ENCODE results near the gene THRB. TPM values are rescaled to one million over a fixed set of nuclear protein-coding genes. Genes with fewer than 3 reads are reported as not detected.
A peak's percentile ranks its signal among the peaks of the same experiment; 100 is the strongest.
"Not testable (repeated sequence)": the region's sequence is repeated elsewhere in the genome, so short reads cannot be mapped to it uniquely, and the experiment has no call there.

Gene THRB
- total RNA-seq, 1 donor from 2014 or later, result 8.4 TPM

GRCh38 chr3:24111711-24112110 is 382.9 kb downstream of the THRB start:
- no peak for DNase-seq (ENCODE audit: low spot score)

GRCh38 chr3:24110051-24110450 is 384.6 kb downstream of the THRB start:
- no peak for DNase-seq (ENCODE audit: low spot score)

GRCh38 chr3:24101676-24102168 is 392.9 kb downstream of the THRB start:
- DNase-seq (ENCODE audit: low spot score), result peak; percentile 13

- no peak for DNase-seq (ENCODE audit: low spot score)
Measured at GRCh38 chr3:24100696-24101402, 393.8 kb downstream of the THRB start.

GRCh38 chr3:24096695-24097290 is 397.9 kb downstream of the THRB start:
- DNase-seq (ENCODE audit: low spot score), result no peak

- no peak for DNase-seq (ENCODE audit: low spot score)
Measured at GRCh38 chr3:24096271-24096670, 398.4 kb downstream of the THRB start.

- DNase-seq (ENCODE audit: low spot score), result not testable (repeated sequence)
Measured at GRCh38 chr3:24094818-24095217, 399.8 kb downstream of the THRB start.

GRCh38 chr3:24088782-24089181 is 405.9 kb downstream of the THRB start:
- no peak for DNase-seq (ENCODE audit: low spot score)

- no peak for DNase-seq (ENCODE audit: low spot score)
Measured at GRCh38 chr3:24087469-24087868, 407.2 kb downstream of the THRB start.

GRCh38 chr3:24086617-24087404 is 407.8 kb downstream of the THRB start:
- peak; percentile 18 for DNase-seq (ENCODE audit: low spot score)

GRCh38 chr3:24086206-24086605 is 408.4 kb downstream of the THRB start:
- DNase-seq (ENCODE audit: low spot score), result no peak

GRCh38 chr3:24072193-24072592 is 422.5 kb downstream of the THRB start:
- no peak for DNase-seq (ENCODE audit: low spot score)

GRCh38 chr3:24069045-24069444 is 425.6 kb downstream of the THRB start:
- no peak for DNase-seq (ENCODE audit: low spot score)

- no peak for DNase-seq (ENCODE audit: low spot score)
Measured at GRCh38 chr3:24067483-24067882, 427.2 kb downstream of the THRB start.

Measured in umbilical cord (tissue), 2 donors.